Stomach (tissue), 4 donors: Measurements from ENCODE around the gene CLBA1.

ENCODE experiments used
- EP300 ChIP-seq: sonication (generic); formaldehyde crosslinking; IDR thresholded peaks from one replicate; pipeline ENCODE4 v1.6.1; 2017; ENCODE audit warnings: antibody characterized with exemption
- TF ChIP-seq, protein P1 (sequence below), 7 experiments: fragments of 450-650 bp in 4 of 7; fragments of 200-600 bp in 3 of 7; sonication (generic) in 3 of 7; IDR thresholded peaks; one replicate each; pipeline ENCODE4 v1.5.1; 2016 to 2019; ENCODE audit warnings: antibody characterized with exemption in 7 of 7, control low read depth in 2 of 7, mild to moderate bottlenecking in 1 of 7

DNA sequence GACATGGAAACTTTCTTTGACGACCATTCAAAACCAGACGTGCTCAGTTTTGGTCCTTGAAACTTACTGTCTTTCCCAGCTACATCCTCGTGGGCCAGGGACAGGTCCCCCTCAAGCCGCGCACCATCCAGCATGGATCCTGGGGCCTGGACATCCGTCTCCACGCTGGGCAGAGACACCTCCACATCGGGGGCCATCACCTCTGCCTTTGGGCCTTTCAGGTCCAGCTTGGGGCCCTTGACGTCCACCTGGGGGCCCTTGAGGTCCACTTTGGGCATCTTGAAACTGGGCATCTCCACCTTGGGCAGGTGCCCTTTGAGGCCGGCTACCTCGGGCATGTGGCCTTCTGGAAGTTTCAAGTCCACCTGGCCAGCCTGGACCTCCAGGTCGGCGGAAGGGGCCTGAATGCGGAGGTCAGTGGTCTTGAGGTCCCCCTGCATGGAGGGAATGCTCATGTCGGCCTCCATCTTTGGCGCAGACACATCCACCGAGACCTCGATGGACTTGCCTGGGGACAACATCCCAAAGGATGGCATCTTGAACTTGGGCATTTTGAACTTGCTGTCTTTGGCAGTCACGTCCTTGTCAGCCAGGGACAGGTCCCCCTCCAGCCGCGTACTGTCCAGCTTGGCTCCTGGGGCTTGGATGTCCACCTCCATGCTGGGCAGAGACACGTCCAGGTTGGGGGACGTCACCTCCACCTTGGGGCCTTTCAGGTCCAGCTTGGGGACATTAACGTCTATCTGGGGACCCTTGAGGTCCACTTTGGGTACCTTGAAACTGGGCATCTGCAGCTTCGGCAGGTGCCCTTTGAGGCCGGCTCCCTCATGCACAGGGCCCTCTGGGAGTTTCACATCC lies 43.9 kb upstream of the CLBA1 start:
- TF ChIP-seq, protein P1, sequence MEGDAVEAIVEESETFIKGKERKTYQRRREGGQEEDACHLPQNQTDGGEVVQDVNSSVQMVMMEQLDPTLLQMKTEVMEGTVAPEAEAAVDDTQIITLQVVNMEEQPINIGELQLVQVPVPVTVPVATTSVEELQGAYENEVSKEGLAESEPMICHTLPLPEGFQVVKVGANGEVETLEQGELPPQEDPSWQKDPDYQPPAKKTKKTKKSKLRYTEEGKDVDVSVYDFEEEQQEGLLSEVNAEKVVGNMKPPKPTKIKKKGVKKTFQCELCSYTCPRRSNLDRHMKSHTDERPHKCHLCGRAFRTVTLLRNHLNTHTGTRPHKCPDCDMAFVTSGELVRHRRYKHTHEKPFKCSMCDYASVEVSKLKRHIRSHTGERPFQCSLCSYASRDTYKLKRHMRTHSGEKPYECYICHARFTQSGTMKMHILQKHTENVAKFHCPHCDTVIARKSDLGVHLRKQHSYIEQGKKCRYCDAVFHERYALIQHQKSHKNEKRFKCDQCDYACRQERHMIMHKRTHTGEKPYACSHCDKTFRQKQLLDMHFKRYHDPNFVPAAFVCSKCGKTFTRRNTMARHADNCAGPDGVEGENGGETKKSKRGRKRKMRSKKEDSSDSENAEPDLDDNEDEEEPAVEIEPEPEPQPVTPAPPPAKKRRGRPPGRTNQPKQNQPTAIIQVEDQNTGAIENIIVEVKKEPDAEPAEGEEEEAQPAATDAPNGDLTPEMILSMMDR (IDR thresholded peaks at IDR 0.05): no peak
- TF ChIP-seq EP300: no peak
